Measurements from ENCODE around the gene CBARP.

The CBARP gene

DNA sequence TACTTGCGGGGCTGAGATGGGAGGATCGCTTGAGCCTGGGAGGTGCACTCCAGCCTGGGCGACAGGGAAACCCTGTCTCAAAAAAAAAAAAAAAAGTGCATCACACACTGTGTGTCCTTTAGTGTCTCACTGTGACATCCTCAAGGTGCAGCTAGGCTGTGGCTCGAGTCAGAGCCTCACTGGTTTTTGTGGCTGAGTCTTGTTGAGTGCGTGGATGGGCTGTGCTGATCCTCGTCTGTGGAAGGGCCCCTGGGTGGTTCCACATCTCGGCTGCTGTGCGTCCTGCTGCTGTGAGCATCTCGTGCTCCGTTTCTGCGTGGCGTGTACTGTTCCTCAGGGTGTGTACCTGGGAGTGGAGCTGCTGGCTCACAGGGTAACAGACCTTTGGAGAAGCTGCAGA, 21.0 kb downstream of the CBARP start:
- TF ChIP-seq MYC (IDR thresholded peaks at IDR 0.05; ENCODE audit: low read depth, low read length): no peak
- TF ChIP-seq, protein P1, sequence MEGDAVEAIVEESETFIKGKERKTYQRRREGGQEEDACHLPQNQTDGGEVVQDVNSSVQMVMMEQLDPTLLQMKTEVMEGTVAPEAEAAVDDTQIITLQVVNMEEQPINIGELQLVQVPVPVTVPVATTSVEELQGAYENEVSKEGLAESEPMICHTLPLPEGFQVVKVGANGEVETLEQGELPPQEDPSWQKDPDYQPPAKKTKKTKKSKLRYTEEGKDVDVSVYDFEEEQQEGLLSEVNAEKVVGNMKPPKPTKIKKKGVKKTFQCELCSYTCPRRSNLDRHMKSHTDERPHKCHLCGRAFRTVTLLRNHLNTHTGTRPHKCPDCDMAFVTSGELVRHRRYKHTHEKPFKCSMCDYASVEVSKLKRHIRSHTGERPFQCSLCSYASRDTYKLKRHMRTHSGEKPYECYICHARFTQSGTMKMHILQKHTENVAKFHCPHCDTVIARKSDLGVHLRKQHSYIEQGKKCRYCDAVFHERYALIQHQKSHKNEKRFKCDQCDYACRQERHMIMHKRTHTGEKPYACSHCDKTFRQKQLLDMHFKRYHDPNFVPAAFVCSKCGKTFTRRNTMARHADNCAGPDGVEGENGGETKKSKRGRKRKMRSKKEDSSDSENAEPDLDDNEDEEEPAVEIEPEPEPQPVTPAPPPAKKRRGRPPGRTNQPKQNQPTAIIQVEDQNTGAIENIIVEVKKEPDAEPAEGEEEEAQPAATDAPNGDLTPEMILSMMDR (IDR thresholded peaks at IDR 0.05; ENCODE audit: low read depth, low read length): no peak
- TF ChIP-seq POLR2A (IDR thresholded peaks at IDR 0.05; ENCODE audit: extremely low read depth, insufficient read length): no peak
- TF ChIP-seq MAX (IDR thresholded peaks at IDR 0.05; ENCODE audit: low read depth, low read length): no peak
- no peak overlapping the region for H3K4me3 ChIP-seq (ENCODE audit: low read depth, low read length)
- no peak for DNase-seq (ENCODE audit: low read depth)

DNA sequence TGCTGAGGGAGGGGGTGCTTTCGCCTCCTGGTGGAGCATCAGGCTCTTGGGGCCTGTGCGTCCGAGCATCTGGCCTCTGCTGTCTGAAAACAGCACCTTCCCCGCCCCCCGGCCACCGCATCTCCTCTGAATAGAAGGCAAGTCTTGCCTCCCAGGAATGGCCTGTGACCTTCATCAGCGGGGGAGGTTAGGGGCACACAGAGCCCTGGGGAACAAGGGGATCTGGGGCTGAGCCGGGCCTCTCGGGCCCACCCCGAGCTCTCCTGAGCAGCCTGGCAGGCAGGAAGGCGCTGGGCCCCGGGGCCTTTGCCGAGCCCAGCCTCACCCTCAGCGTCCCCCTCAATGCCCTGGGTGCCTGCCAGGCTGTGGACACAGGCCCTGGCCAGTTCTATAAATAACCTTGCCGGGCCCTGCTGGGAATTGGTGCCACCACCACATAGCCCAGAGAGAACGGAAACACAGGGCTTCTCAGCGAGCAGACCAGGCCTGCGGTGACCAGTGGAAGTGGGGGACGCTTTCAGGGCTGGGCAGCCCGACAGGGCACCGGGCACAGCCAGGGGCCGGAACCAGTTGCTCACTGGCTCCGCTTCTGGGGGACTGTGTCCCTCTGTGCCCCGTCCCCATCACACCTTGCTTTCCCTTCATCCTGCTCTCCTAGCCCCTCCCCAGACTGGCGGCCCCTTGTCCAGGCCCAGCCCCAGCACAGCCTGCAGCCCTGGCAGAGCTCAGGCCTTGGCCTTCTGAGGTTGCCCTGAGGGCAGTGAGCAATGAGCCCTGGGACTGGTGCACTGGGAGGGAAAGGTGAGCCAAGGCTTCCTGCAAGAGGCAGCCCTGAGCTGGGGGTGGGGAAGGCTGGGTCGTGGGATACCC, 22.7 kb downstream of the CBARP start:
- TF ChIP-seq POLR2A (IDR thresholded peaks at IDR 0.05; ENCODE audit: extremely low read depth, insufficient read length) (no peak), MAX (IDR thresholded peaks at IDR 0.05; ENCODE audit: low read depth, low read length) (no peak), MYC (IDR thresholded peaks at IDR 0.05; ENCODE audit: low read depth, low read length) (no peak)
- TF ChIP-seq, protein P1 (IDR thresholded peaks at IDR 0.05; ENCODE audit: low read depth, low read length): no peak
- DNase-seq (ENCODE audit: low read depth): no peak
- no peak overlapping the region for H3K4me3 ChIP-seq (ENCODE audit: low read depth, low read length)

DNA sequence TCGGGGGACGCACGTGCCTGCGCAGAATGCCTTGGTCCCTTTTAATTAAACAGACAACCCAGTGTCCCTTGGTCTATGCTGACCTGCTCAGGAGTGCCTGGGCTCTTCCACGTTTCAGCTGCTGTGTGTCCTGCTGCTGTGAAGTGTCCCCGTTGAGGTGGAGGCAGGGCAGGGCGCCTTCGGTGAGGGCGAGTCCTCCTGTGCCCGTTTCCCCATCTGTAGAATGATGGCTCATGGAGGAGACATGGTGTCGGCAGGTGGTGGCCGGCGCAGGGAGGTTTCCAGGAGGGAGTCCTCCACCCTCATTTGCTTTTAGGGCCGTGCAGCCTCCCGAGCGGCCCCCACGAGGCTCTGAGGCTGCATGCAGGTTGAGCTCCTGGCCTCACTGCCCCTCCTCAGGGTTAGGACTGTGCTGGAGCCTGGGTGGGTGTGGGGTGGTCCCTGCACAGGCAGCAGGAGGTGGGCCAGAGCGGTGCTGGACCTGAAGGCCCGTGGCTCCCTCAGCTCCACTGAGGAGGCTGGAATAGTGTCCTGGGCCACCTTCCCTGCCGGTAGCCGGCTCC, 23.4 kb downstream of the CBARP start:
- TF ChIP-seq POLR2A (IDR thresholded peaks at IDR 0.05; ENCODE audit: extremely low read depth, insufficient read length) (no peak), MAX (IDR thresholded peaks at IDR 0.05; ENCODE audit: low read depth, low read length) (no peak), MYC (IDR thresholded peaks at IDR 0.05; ENCODE audit: low read depth, low read length) (no peak)
- TF ChIP-seq, protein P1 (IDR thresholded peaks at IDR 0.05; ENCODE audit: low read depth, low read length): no peak
- no peak overlapping the region for H3K4me3 ChIP-seq (ENCODE audit: low read depth, low read length)
- DNase-seq (ENCODE audit: low read depth): no peak

DNA sequence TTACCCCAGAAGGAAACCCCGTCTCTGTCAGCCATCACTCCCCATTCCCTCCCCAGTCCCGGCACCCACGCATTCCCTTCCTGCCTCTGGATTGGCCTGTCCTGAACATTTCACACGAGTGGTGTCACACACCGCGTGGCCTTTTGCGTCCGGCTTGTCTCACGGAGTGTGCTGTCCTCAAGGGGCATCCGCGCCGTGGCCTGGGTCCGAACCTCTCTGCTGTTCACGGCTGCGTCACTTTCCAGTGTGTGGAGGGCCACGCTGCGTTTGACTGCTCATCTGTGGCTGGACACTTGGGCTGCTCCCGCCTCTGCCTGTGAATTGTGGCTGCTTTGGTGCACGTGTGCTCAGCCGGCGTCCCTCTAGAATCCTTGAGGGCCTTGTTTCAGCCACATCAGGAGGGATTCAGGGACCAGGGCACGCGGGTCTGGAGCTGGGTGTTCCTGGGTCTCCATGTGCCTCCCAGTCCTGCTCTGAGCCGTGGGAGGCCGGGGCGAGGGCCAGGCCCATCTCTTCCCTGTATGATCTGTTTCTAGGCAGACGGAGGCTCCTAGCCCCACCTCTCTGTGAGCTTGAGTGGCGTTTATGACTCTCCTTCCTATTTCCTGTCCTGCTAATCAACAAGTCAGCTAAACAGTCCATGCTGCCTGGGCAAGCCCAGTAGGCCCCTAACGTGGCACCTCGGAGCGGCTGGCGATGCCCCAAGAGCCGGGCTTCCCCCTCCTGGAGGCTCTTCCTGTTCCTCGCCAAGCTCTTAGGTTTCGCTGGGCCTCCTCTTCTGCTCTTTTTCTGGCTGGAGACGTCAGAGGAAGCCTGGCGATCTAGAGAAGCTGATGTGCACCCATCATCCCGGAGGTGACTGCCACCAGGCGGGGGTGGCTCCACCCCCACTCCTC, 24.2 kb downstream of the CBARP start:
- TF ChIP-seq MAX (IDR thresholded peaks at IDR 0.05; ENCODE audit: low read depth, low read length) (no peak), POLR2A (IDR thresholded peaks at IDR 0.05; ENCODE audit: extremely low read depth, insufficient read length) (no peak), MYC (IDR thresholded peaks at IDR 0.05; ENCODE audit: low read depth, low read length) (no peak)
- TF ChIP-seq, protein P1 (IDR thresholded peaks at IDR 0.05; ENCODE audit: low read depth, low read length): no peak
- DNase-seq (ENCODE audit: low read depth): no peak
- no peak overlapping the region for H3K4me3 ChIP-seq (ENCODE audit: low read depth, low read length)

DNA sequence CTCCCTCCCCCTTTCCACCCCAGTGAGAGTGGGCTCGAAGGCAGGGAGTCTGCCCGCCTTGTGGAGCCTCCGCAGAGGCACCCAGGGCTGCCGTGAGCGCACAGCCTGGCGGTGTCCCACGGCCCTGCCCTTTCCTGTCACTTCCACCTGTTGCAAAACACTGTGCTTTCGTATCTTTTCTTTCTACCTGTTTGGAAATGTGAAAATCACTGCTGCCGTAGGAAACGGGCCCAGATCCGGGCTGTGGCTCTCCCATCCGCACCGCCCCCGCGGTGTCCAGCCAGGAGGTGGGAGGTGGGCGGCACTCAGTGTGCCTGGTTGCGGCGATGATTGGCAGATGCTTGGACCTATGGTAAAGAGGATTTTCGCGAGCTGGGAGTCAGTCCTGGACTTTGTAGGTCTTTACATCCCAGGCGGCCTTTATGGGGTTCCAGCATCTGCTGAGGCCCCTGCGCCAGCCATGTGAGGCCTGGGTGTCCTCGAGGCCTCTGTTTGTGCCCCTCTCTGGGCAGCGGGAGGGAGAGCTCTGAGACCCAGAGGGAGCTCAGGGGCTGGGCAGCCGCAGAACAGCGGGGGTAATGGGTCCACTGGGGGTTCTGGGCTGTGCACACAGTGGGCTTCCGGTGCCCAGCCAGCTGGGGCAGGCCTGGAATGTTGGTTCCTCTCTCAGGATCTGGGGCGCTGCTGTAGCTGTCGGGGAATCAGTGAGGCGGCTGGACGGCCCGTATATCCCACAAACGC, 26.1 kb downstream of the CBARP start:
- no peak for TF ChIP-seq MYC (IDR thresholded peaks at IDR 0.05; ENCODE audit: low read depth, low read length)
- TF ChIP-seq POLR2A (IDR thresholded peaks at IDR 0.05; ENCODE audit: extremely low read depth, insufficient read length): no peak
- TF ChIP-seq MAX (IDR thresholded peaks at IDR 0.05; ENCODE audit: low read depth, low read length): no peak
- TF ChIP-seq, protein P1 (IDR thresholded peaks at IDR 0.05; ENCODE audit: low read depth, low read length): no peak
- no peak overlapping the region for H3K4me3 ChIP-seq (ENCODE audit: low read depth, low read length)
- no peak for DNase-seq (ENCODE audit: low read depth)
